Mucosa of rectum (tissue), 2 donors: ENCODE measurements around the gene RNPEP.
"Not testable (repeated sequence)": the region's sequence is repeated elsewhere in the genome, so short reads cannot be mapped to it uniquely, and the experiment has no call there.

ENCODE experiments used
- H3K27ac ChIP-seq, 2 donors: one replicate each; pipeline ENCODE4 v1.7.0; 2013; ENCODE audit warnings: inconsistent platforms in 2 of 2, low read depth in 2 of 2, low read length in 2 of 2
- H3K27me3 ChIP-seq, 2 donors: one replicate each; pipeline ENCODE4 v1.7.0; 2013; ENCODE audit warnings: low read length in 2 of 2; ENCODE audit not compliant: control insufficient read depth in 2 of 2, insufficient read depth in 2 of 2
- H3K36me3 ChIP-seq, 2 donors: one replicate each; pipeline ENCODE4 v1.7.0; 2013; ENCODE audit warnings: low read length in 2 of 2; ENCODE audit not compliant: control insufficient read depth in 2 of 2, insufficient read depth in 2 of 2
- H3K4me1 ChIP-seq, 2 donors: one replicate each; pipeline ENCODE4 v1.7.0; 2013; ENCODE audit warnings: low read length in 2 of 2, mild to moderate bottlenecking in 1 of 2; ENCODE audit not compliant: control insufficient read depth in 2 of 2, insufficient read depth in 2 of 2
- H3K4me3 ChIP-seq, 2 donors: one replicate each; pipeline ENCODE4 v1.7.0; 2013; ENCODE audit warnings: low read length in 2 of 2
- H3K9ac ChIP-seq, 2 donors: one replicate each; pipeline ENCODE4 v1.7.0; 2013; ENCODE audit warnings: low read length in 2 of 2, low read depth in 1 of 2, mild to moderate bottlenecking in 1 of 2
- H3K9me3 ChIP-seq, 2 donors: one replicate each; pipeline ENCODE4 v1.7.0; 2013; ENCODE audit warnings: low read length in 2 of 2; ENCODE audit not compliant: control insufficient read depth in 2 of 2
- donor health status: healthy.
- donor health status: Normal muscosa, but diverticular disease.

Gene RNPEP

DNA sequence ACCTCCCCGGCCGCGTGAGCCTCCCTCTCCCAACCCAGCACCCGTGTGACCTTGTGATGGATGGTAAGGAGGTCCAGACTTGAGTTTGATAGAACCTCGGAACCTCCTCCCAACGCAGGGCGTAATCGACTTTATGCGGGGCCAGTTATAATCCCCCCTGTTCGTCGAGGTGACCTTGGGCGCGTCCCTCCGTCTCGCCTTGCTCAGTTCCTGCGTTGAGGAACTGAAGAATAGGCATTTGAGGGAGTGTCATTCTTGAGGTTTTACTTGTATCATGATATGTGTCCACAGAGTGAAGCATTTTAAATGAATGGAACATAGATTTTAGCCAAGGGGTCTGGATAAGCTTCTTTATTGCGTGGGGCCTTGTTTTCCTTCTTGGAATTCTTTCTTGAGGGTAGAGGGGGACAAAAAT is 26.7 kb upstream of the RNPEP start:
- Histone ChIP-seq H3K4me1 (peaks cover 6 to 7% of the 10 kb centered on the region in 2 donors), H3K4me3 (peak overlapping the region; percentile 87 to 99), H3K27me3 (no peaks in the 10 kb centered on the region), H3K9me3 (no peaks in the 10 kb centered on the region), H3K36me3 (peaks cover 12 to 23% of the 10 kb centered on the region in 2 donors), H3K27ac (peak overlapping the region; percentile 85 to 89), H3K9ac (peak overlapping the region; percentile 92 to 99)

DNA sequence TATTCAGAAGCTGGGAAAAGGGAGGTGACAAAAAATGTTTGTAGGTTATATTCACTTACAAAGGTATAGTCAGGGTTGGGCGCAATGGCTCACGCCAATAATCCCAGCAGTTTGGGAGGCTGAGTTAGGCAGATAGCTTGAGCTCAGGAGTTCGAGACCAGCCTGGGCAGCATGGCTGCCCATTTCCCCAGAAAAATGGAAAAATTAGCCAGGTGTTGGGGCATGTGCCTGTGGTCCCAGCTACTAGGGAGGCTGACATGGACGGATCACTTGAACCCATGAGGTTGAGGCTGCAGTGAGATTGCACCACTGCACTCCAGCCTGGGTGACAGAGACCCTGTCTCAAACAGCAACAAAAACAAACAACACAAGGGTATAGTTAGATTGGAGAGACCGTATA is 24.1 kb upstream of the RNPEP start:
- peaks cover 6 to 7% of the 10 kb centered on the region in 2 donors for H3K4me1 ChIP-seq
- no peak overlapping the region for H3K4me3 ChIP-seq
- H3K27ac ChIP-seq, result no peak overlapping the region
- no peaks in the 10 kb centered on the region for H3K9me3 ChIP-seq
- peaks cover 21 to 42% of the 10 kb centered on the region in 2 donors for H3K36me3 ChIP-seq
- no peaks in the 10 kb centered on the region for H3K27me3 ChIP-seq
- H3K9ac ChIP-seq, result no peak overlapping the region

DNA sequence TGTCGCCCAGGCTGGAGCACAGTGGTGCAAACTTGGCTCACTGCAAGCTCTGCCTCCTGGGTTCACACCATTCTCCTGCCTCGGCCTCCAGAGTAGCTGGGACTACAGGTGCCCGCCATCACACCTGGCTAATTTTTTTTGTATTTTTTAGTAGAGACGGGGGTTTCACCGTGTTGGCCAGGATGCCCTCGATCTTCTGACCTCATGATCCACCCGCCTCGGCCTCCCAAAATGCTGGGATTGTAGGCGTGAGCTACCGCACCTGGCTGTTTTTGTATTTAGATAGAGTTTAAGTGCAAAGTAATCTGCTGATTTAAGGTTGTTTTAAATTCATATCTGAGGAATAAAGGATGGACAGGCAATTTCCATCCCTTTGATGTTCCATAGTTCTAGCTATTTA is 20.1 kb upstream of the RNPEP start:
- not testable (repeated sequence) for H3K9me3 ChIP-seq, H3K9ac ChIP-seq, H3K4me3 ChIP-seq, H3K27ac ChIP-seq, H3K4me1 ChIP-seq, H3K27me3 ChIP-seq
- H3K36me3 ChIP-seq, result peaks cover 45 to 63% of the 10 kb centered on the region in 2 donors

- Histone ChIP-seq H3K9ac (no peak overlapping the region), H3K9me3 (no peaks in the 10 kb centered on the region), H3K36me3 (peaks cover 47 to 62% of the 10 kb centered on the region in 2 donors)
Observed at GRCh38 chr1:201964261-201964660, 18.2 kb upstream of the RNPEP start.

DNA sequence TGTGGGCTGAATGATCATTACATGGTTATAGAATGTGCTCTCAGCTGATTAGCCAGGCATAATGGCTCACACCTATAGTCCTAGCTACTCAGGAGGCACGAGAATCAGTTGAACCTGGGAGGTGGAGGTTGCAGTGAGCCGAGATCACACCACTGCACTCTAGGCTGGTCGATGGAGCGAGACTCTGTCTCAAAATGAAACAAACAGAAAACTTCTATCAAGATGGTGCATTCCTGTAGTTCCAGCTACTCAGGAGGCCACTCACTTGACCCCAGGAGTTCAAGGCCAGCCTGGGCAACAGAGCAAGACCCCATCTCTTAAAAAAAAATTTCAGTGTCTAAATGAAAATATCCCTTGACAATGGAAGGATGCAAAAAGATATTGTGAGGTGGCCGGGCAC is 16.3 kb upstream of the RNPEP start:
- no peak overlapping the region for H3K4me3 ChIP-seq
- H3K27ac ChIP-seq, result no peak overlapping the region
- H3K4me1 ChIP-seq, result no peaks in the 10 kb centered on the region
- peaks cover 65 to 66% of the 10 kb centered on the region in 2 donors for H3K36me3 ChIP-seq
- H3K9ac ChIP-seq, result no peak overlapping the region
- H3K9me3 ChIP-seq, result no peaks in the 10 kb centered on the region
- H3K27me3 ChIP-seq, result no peaks in the 10 kb centered on the region

More at GRCh38 chr1:201964261-201964660, 18.2 kb upstream of the RNPEP start:
- Histone ChIP-seq H3K4me1 (no peaks in the 10 kb centered on the region), H3K27ac (no peak overlapping the region), H3K4me3 (no peak overlapping the region), H3K27me3 (no peaks in the 10 kb centered on the region)

- no peaks in the 10 kb centered on the region for H3K27me3 ChIP-seq
- no peak overlapping the region for H3K9ac ChIP-seq
- H3K9me3 ChIP-seq, result no peaks in the 10 kb centered on the region
- no peaks in the 10 kb centered on the region for H3K4me1 ChIP-seq
- no peak overlapping the region for H3K4me3 ChIP-seq
- H3K27ac ChIP-seq, result no peak overlapping the region
- H3K36me3 ChIP-seq, result peaks cover 50 to 56% of the 10 kb centered on the region in 2 donors
Observed at GRCh38 chr1:201968202-201968925, 14.1 kb upstream of the RNPEP start.

DNA sequence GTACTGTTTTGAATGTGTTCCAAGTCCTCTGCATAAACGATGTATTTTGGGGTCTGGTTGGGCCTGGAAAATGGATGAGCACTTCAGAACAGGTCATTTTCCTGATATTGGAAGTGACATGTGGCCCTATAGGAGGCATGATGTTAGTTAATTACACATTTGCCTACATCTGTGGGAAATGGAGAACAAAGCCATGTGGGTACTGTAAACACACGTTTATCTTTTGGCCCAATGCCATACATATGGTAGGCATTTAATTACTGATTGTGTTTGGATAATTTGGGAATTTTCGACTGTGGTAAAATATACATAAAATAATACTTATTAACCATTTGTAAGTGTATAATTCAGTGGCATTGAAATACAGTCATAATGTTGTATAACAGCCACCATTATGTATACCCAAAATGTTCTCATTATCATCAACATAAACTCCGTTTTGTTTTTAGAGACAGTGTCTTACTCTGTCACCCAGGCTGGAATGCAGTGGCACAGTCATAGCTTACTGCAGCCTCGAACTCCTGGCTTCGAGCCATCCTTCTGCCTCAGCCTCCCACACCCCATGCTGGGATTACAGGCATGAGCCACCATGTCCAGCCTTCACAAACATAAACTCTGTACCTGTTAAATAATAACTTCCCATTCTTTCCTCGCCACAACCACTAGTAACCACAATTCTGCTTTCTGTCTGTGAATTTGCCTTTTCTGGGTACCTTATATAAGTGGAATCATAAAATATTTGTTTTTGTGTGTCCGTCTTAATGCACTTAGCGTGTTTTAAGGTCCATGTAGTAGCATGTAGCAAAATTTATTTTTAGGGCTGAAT is 11.9 kb upstream of the RNPEP start:
- Histone ChIP-seq H3K27me3 (no peaks in the 10 kb centered on the region), H3K4me3 (no peak overlapping the region), H3K36me3 (peaks cover 36 to 40% of the 10 kb centered on the region in 2 donors), H3K9ac (no peak overlapping the region), H3K27ac (no peak overlapping the region), H3K9me3 (no peaks in the 10 kb centered on the region), H3K4me1 (no peaks in the 10 kb centered on the region)

DNA sequence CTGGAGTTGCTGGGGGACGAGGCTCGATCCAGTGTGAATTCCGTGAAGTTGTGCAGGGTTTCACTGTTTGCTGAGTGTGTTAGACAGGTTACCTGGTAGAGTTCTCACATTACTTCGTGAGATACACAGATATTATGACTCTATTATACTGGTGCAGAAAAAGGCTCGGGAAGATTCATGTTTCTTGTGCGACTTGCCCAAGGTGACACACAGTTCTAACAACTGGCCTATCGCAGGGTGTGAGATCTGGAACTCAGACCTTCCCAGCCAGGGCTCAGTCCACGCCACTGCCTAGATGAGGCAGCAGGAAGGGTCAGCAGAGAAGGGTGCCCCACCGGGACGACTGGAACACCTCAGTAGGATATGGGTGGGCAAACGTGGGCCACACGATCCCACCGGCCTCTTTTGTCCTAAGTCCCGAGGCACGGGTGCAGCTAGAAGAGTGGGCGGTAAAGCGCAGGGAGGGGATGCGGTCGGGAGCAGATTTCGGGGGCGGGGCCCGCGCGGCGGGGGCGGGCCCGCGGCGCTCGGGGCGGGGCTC is 296 bp upstream of the RNPEP start:
- Histone ChIP-seq H3K9me3 (no peaks in the 10 kb centered on the region), H3K27me3 (no peaks in the 10 kb centered on the region), H3K27ac (peak overlapping the region; percentile 87 to 94), H3K4me1 (peaks cover 12 to 19% of the 10 kb centered on the region in 2 donors), H3K4me3 (peak overlapping the region; percentile 76 to 85), H3K9ac (peak overlapping the region; percentile 44 to 73), H3K36me3 (no peaks in the 10 kb centered on the region)

DNA sequence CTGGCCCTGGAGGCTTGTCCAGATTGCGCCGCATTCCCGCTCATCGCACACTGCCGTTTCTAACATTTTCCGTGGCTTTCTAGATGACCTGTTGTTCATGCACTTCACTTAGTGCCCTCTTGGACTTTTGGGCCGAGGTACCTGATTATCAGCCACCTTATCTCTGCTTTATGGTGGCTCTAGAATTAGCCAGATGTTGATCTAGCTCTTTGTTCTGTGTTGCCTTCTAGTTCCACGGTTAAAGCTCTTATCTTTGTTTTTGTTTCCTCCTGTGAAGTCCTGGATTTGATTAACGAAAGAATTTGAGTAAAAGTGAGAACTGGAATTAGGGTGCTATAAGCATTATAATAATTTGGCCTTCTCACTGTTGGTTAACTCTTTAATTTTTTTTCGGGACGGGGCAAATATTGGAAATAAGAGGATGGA is 945 bp downstream of the RNPEP start:
- Histone ChIP-seq H3K9ac (peak overlapping the region; percentile 73 to 84), H3K27me3 (no peaks in the 10 kb centered on the region), H3K4me1 (peaks cover 12 to 19% of the 10 kb centered on the region in 2 donors), H3K9me3 (no peaks in the 10 kb centered on the region), H3K27ac (peak overlapping the region; percentile 87 to 94), H3K4me3 (peak overlapping the region; percentile 85 to 91), H3K36me3 (peaks cover 0 to 1% of the 10 kb centered on the region in 2 donors)

GRCh38 chr1:201984446-201984845 is 2.0 kb downstream of the RNPEP start:
- Histone ChIP-seq H3K27me3 (no peaks in the 10 kb centered on the region), H3K36me3 (peaks cover 8 to 11% of the 10 kb centered on the region in 2 donors), H3K4me3 (peak overlapping the region in 1 of 2 donors; percentile 91), H3K4me1 (peaks cover 12 to 19% of the 10 kb centered on the region in 2 donors), H3K9me3 (no peaks in the 10 kb centered on the region), H3K27ac (no peak overlapping the region), H3K9ac (peak overlapping the region in 1 of 2 donors; percentile 20)
